NCI-H748 (cell line): ENCODE results near the gene SLC10A6.
"Not testable (repeated sequence)": the region's sequence is repeated elsewhere in the genome, so short reads cannot be mapped to it uniquely, and the experiment has no call there.

ENCODE experiments used
- DNase-seq: peaks from one replicate; lab custom pipeline; 2025; ENCODE audit not compliant: unreplicated experiment; lab: John Stamatoyannopoulos, UW

The SLC10A6 gene, protein sequence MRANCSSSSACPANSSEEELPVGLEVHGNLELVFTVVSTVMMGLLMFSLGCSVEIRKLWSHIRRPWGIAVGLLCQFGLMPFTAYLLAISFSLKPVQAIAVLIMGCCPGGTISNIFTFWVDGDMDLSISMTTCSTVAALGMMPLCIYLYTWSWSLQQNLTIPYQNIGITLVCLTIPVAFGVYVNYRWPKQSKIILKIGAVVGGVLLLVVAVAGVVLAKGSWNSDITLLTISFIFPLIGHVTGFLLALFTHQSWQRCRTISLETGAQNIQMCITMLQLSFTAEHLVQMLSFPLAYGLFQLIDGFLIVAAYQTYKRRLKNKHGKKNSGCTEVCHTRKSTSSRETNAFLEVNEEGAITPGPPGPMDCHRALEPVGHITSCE

DNA sequence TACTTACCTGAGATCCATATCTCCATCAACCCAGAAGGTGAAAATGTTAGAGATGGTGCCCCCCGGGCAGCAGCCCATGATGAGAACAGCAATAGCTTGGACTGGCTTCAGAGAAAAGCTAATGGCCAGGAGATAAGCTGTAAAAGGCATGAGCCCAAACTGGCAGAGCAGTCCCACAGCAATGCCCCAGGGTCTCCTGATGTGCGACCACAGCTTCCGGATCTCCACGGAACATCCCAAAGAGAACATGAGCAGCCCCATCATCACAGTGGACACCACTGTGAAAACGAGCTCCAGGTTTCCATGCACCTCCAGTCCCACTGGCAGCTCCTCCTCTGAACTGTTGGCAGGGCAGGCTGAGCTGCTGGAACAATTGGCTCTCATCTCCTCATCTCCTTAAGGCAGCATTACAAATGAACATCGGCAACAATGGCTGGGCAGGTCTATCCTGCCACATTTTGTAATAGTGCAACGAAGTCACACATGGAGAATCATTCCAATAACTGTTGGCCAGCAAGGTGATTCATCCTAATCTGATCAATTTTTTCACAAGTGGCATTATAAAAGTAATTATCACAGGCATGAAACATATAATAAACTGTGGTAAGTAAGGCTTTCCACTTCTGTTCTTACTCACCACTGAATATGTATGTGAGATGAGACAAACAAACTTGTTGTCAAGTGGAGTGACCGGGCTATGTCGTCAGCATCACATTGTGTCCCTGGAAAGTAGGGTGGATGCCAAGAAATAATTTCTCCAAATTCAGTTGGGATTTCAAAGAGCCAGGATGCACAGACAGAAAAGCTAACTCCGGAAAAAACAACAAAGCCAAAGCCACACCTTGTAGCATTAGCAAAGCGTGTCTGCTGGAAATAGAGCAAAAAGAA lies at the start of gene SLC10A6:
Gene SLC10A6 (minus strand): TSS at position 653 of the 888 bp plus-strand sequence. CDS start 269 bp downstream, at position 384.
- DNase-seq, result no peak

DNA sequence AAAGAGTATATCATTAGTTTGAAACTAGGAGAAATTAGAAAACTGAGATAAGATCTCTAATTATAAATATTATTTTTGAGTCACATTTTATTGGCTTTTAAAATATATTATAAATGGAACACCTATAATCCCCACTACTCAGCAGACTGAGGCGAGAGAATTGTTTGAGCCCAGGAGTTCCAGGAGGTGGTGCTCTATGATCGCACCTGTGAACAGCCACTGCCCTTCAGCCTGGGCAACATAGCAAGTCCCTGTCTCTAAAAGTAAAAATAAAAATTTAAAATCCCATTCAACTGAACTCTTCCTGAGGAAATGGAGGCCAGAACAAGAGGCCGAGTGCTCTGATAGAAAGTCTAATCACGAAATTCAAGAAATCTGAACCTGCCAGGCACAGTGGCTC lies 49.4 kb upstream of the SLC10A6 start:
- DNase-seq, result peak; percentile 8

DNA sequence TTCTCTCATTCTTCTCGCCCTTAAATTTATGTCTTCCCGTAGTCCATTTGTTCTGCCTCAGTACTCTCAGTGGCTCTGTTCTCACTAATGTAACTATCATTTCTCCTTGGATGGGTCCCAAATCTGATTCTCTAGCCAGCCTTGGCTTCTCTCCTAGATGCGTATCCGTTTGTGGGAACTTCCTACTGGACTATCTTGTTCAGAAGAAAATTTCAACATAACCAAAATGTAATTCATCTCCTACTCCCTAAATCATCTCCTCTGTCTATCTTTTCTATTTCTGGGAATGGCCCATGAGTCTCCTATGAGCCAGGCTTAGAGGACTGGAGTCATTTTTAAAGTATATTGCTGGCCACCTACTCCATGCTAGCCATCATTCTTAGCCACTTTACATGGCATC lies 47.4 kb upstream of the SLC10A6 start:
- DNase-seq, result no peak

DNA sequence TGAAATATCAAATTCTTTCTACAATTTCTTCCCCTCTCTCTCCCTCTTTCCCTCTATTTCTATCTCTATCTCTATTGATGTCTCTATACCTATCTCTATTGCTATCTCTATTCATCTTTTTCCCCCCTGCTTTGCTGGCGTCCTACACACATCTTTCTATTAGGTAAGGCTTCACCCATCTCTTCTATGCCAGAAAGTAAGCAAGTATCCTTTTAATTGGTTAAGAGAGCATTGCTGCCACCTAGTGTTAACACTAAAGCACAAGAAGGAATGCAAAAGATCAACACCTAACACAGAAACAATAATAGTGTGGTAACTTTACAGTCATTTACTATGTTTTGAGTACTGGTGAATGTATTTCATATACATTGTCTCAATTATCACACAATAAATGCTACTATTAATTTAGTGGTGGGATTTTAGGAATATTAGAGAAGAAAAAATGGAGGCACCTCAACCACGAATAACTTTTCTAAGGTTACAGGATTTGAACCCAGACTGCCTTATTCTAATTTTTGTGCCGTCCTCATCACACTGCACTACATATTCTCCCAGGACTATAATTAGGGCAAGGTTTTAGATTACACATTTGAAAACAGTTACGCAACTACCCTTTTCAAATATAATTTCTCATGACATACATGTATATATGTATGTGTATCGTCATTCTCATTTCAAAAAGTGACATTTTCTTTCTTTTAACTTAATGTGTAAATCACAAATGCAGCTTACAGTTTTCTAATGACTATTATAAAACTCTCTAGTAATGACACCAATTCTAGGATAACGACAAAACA lies 46.7 kb upstream of the SLC10A6 start:
- DNase-seq, result peak; percentile 65

DNA sequence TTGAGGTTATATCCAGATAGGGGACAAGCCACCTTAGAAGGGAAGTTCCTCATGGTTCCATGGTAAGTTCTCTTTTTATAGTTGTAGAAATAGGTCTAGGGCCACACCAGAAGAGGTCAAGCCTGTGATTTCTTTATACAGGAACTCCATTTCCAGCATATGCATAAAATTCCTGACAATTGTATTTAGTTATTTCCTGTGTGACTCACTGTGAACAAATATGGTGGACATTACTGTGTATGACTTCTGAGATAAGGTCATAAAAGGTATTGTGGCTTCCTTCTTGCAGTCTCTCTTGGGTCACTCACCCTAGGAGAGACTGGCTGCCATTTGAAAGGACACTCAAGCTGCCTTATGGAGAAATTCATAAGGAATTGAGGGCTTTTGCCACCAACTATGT lies 45.3 kb upstream of the SLC10A6 start:
- no peak for DNase-seq

DNA sequence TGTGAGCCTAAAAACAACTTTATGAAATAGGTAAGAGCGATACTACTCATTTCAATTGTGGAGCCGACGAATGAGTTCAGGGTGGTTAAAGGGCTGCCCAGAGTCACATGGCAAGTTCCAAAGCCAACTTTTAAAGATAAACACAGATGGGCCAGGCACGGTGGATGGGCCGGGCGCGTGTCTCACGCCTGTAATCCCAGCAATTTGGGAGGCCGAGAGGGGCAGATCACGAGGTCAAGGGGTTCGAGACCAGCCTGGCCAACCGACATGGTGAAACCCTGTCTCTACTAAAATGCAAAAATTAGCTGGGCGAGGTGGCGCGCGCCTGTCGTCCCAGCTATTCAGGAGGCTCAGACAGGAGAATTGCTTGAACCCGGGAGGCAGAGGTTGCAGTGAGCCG lies 44.0 kb upstream of the SLC10A6 start:
- no peak for DNase-seq

DNA sequence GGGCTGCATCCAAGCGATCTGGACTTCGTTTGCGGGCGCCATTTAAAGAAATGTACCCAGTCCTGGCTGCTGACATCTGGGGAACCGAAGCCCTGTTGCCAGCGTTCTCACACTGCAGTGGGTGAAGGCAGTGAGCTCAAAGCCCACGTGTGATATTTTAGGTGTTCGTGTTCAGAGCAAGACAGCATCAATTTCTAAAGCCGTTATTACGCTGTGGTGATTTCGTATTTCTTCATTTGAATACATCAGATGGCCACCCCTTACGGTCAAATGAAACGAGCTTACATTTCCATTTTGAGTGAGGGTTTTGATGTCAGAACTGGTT lies 43.4 kb upstream of the SLC10A6 start:
- DNase-seq, result no peak

DNA sequence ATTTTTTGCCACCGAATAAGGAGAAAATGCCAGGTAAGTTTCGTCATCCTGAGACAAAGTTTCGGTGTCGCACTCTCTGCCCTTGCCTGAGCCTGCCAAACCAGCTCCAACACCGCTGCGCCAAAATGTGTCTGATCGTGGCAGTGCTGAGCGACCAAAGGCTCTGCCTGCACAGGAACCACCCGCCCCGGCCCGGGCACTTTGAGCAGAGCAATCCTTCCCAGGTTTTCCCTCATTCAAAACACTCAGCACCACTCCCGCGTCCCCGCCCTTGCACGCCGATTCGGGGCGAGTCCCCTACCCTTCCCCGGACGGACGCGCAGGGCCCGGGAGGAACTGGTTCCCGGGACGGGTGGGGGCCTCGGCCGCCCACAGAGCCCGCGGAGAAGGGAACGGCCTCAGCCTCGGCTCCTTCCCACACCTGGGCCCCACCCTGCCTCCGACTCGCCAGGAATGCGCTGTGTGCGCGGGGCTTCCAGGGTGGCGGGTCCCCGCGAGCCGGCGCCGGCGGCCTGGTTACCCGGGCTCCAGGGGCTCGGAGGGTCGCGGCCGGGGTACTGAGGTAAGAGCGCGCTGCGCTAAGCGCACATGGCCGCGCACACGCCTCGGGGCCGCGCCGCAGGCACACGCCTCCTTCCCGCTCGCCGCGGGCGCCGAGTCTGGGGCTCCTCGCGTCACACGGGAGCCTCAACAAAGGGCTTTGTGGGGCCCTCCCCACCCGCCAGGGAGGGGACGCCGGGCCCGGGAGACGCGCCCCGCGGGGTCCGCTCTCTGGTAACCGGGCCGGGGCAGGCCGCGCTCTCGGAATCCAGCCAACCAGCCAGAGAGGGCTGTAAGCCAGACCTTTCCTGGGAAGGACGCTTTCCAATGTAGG lies 42.8 kb upstream of the SLC10A6 start, which contains the start of gene C4orf36:
Gene C4orf36 (minus strand): TSS at position 661 of the 874 bp plus-strand sequence. CDS start 902 bp downstream, outside the sequence.
- DNase-seq, result peak; percentile 66

DNA sequence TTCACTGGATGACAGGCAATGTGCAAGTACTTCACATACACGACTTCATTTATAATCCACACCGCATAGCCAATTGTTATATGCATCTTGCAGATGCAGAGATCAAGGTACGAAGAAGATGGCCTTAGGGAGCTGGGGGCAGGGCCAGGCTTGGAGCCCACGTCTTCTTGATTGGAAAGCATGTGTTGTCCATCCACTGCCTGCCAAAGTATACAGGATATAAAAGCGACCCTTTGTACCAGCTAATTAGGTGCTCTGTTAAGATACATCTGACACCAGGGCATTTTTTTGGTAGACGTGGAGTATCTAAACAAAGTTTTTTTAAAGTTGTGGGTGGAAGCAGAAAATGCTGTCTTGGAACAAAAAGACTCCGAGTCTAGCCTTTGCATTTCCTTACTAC lies 41.6 kb upstream of the SLC10A6 start:
- DNase-seq, result no peak

DNA sequence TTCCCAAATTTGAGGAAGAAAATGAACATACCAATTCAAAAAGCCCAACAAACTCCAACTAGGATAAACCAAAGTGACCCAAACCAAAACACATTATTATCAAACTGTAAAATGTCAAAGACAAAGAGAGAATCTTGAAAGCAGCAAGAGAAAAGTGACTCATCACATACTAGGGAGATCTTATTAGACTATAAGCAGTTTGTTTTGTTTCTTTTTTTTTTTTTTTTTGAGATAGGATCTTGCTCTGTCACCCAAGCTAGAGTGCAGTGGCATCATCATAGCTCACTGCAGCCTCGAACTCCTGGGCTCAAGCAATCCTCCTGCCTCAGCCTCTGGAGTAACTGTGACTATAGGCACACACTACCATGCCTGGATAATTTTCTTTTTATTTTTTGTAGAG lies 30.5 kb upstream of the SLC10A6 start:
- DNase-seq, result no peak

DNA sequence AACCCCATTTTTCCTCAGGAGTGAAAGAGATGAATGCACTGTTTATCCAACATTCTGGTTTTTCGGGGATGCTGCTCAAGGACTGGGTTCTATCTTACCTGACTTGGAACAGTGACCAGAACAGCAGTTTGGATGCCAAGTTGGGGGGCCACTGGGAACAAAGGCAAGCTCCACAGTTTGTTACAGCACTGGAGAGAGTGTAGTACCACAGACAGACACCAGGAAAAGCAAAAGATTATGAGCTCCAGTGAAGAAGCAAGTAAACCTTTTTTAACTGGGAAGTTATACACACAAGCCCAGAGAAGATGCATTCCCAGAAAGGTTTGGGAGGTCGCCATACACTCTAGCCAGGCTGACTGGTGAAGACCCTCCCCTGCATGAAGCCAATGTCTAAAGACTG lies 29.5 kb upstream of the SLC10A6 start:
- DNase-seq, result no peak

DNA sequence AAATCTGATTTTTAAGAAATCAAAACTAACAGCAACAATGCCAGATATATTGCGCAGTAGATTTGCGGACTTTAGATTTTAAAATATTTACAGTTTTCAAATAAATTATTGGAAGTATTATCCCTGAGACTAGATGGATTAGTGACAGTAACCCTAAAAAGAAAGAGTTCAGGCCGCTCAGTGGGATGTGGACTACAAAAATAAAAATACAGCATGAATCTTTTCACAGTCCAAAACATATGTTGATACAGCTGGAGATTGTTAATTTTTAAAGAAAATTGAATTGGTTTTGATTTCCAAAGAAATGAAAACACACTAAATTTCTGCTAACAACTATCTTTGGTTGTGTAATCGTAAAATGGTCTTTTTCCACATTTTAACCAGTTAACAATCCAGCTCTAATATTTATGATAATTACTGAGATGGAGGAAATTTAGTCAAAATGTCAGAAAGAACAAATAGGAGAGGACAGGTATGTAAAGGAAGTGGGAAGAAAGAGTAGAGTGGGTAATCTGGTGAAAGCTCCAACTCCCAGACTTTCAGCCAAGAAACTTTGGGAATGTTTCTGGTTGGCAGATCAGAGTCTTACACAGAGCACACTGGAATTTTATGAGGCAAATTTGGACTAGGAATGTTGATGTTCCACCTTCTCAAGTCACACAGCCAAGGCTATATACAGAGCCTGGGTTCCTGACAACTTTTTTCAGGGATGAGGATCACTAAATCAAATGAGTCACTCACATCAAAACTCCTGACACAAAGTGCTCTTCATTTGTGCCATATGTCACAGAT lies 27.9 kb upstream of the SLC10A6 start:
- DNase-seq, result no peak

DNA sequence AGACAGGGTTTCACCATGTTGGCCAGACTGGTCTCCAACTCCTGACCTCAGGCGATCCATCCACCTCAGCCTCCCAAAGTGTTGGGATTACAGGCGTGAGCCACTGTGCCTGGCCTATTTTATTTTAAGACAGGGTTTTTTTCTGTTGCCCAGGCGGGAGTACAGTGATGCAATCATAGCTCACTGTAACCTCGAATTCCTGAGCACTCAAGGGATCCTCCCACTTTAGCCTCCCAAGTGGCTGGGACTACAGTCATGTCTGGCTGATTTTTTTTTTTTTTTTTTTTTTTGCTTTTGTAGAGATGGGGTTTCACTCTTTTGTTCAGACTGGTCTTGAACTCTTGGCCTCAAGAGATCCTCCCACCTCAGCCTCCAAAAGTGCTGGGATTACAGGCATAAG lies 26.3 kb upstream of the SLC10A6 start:
- not testable (repeated sequence) for DNase-seq

DNA sequence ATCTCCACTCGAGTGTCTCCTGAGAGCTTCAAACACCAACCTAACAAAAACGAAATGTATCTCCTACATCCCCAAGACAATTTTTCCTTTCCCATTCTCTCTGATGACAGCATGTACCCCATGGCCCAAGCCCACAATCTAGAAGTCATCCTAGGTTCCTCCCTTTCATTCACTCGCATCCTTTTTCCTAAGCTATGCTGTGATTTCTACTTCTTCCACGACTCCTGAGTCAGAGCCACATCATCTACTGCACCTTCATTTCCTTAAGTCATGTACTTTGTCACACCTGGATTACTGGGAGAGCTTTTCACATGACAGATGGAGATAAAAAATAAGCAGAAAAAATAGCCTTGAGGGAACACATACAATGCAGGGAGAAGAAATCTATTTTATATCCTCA lies 23.0 kb upstream of the SLC10A6 start:
- no peak for DNase-seq

DNA sequence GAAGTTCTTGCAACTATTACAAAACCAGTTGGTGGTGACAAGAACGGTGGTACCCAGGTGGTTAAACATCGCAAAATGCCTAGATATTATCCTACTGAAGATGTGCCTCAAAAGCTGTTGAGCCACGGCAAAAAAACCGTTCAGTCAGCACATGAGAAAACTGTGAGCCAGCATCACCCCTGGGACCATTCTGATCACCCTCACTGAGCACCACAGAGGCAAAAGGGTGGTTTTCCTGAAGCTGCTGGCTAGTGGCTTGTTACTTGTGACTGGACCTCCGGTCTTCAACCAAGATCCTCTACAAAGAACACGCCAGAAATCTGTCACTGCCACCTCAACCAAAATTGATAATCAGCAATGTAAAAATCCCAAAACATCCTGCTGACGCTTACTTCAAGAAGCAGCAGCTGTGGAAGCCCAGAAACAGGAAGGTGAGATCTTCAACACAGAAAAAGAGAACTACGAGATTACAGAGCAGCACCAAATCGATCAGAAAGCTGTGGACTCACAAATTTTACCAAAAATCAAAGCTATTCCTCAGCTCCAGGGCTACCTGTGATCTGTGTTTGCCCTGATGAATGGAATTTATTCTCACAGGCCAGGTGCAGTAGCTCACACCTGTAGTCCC lies 21.4 kb upstream of the SLC10A6 start:
- DNase-seq, result no peak

DNA sequence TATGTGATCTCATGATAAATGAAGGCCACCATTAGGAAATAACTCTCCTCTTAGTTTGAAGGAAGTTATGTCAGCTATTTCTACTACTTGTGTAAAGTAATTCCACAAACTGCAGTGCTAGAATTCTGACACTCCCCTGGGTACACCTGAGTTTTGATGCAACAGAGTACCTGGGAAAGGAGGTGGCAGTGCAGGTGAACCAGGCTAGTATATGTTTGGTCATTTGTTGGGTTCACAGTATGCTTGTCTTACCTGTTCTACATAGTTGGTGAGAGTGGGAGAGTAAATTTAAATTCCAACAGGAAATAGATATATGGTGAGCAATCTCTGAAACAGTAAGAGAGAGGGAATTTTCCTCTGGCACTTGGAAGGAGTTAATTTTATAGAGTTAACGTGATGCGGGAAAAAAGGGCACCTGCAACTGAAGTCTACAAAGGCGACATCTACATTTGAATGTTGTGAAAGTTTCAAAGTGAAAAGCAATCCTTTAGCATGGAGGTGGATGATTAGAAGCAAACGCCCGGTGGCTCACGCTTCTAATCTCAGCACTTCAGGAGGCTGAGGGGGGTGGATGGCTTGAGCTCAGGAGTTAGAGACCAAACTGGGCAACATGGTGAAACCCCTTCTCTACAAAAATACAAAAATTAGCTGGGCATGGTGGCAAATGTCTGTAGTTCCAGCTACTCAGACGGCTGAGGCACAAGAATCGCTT lies 8.3 kb upstream of the SLC10A6 start:
- DNase-seq, result no peak

DNA sequence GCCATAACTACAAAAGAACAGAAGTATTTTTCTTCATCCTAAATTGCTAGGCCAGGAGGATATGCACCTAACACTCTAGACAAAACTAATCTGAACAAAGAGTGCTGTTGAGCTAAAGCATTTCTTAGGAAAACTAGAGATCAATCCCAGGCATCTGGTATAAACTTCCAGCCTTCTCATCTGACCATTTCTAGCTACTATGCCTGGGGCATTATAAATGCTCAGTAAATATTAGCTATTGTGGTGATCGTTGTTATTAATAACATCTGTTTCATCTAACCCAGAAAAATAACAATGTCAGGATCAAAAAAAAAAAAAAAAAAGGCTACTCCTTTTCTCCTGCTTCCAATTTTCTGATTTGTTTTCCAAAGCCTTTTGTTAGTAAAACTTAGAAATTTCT lies 7.7 kb upstream of the SLC10A6 start:
- no peak for DNase-seq

DNA sequence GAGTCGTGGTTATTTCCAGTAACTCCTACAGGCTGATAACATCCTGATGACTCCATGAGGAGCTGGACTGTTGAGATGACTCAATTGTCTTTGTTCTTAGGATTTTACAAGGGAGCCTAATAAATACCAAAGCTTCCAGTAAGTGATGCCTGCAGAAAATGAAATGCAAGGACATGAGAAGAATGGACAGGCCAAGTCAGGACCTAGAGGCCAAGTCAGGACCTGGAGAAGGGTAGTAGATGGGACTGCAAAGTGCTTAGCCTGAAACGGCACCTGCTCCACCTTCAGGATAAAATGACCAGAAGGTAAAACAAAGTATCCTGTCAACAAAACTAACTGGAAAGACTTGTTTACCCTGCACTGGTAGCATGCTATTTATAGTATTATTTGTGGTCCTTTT lies 6.4 kb upstream of the SLC10A6 start:
- no peak for DNase-seq

DNA sequence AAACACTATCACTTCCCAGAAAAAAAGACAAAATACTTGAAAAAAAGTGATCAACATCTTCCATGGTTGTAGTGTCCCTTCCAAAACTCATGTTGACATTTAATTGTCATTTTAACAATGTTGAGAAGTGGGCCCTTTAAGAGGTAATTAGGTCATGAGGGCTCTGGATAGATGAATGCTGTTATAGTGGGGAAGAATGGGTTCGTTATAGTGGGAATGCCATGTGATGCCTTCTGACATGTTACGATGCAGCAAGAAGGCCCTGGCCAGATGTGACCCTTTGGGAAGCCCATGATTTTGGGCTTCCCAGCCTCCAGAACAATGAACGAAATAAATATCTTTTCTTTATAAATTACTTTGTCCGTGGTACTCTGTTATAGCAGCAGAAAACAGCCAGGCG lies 4.0 kb upstream of the SLC10A6 start:
- no peak for DNase-seq
